GM23338 (cell line): Measurements from ENCODE around the gene SLC39A7. TPM values are rescaled to one million over a fixed set of nuclear protein-coding genes. Genes with fewer than 3 reads are reported as not detected.

ENCODE experiments used
- ATAC-seq: fragments of 200-7000 bp; cut with Tn5 transposase; 3 replicates; pipeline ENCODE4 v1.9.1; 2020
- DNase-seq: peaks from one replicate; pipeline ENCODE4 v3.0.0-alpha.2; 2015; ENCODE audit warnings: low spot score
- H2AFZ ChIP-seq: fragments of 200-600 bp; sonication (generic); 2 replicates; pipeline ENCODE4 v1.8.0; 2016; ENCODE audit warnings: antibody characterized with exemption, mild to moderate bottlenecking, moderate library complexity
- H3F3A ChIP-seq: fragments of 200-600 bp; sonication (generic); replicated peaks from 2 replicates; pipeline ENCODE4 v1.8.0; 2017; ENCODE audit warnings: antibody characterized with exemption, mixed run types, low read depth
- H3K27ac ChIP-seq: fragments of 200-600 bp; sonication (generic); 2 replicates; pipeline ENCODE4 v1.6.1; 2016; ENCODE audit warnings: low read depth
- H3K27me3 ChIP-seq: fragments of 200-600 bp; sonication (generic); 2 replicates; pipeline ENCODE4 v1.8.0; 2016; ENCODE audit warnings: mild to moderate bottlenecking, mixed run types, moderate library complexity; ENCODE audit not compliant: insufficient read depth
- H3K36me3 ChIP-seq: fragments of 200-600 bp; sonication (generic); 2 replicates; pipeline ENCODE4 v1.8.0; 2016; ENCODE audit warnings: mild to moderate bottlenecking; ENCODE audit not compliant: insufficient read depth
- H3K4me1 ChIP-seq: fragments of 200-600 bp; sonication (generic); 2 replicates; pipeline ENCODE4 v1.8.0; 2016; ENCODE audit warnings: mild to moderate bottlenecking, moderate library complexity; ENCODE audit not compliant: insufficient read depth
- H3K4me2 ChIP-seq: fragments of 200-600 bp; sonication (generic); 2 replicates; pipeline ENCODE4 v1.7.1; 2017; ENCODE audit warnings: mixed run types
- H3K4me3 ChIP-seq: fragments of 200-600 bp; sonication (generic); 2 replicates; pipeline ENCODE4 v1.6.1; 2016; ENCODE audit warnings: mixed run types
- H3K79me2 ChIP-seq: fragments of 200-600 bp; sonication (generic); replicated peaks from 2 replicates; pipeline ENCODE4 v1.8.0; 2017; ENCODE audit warnings: mild to moderate bottlenecking; ENCODE audit not compliant: insufficient read depth
- H3K9me2 ChIP-seq: fragments of 200-600 bp; sonication (generic); 2 replicates; pipeline ENCODE4 v1.8.0; 2017; ENCODE audit not compliant: insufficient read depth
- H4K20me1 ChIP-seq: fragments of 200-600 bp; sonication (generic); replicated peaks from 2 replicates; pipeline ENCODE4 v1.8.0; 2017; ENCODE audit warnings: mild to moderate bottlenecking; ENCODE audit not compliant: insufficient read depth
- H3K27ac Mint-ChIP-seq: 2 replicates; pipeline ENCODE4 v1.8.0; 2020; ENCODE audit warnings: inconsistent platforms, mild to moderate bottlenecking, moderate library complexity, mixed read lengths
- H3K27me3 Mint-ChIP-seq: 3 replicates; pipeline ENCODE4 v1.8.0; 2022; ENCODE audit warnings: low read depth, mild to moderate bottlenecking, moderate library complexity, mixed read lengths, inconsistent platforms; ENCODE audit not compliant: insufficient read depth, poor library complexity
- H3K36me3 Mint-ChIP-seq: 3 replicates; pipeline ENCODE4 v1.8.0; 2021; ENCODE audit warnings: low read depth, mild to moderate bottlenecking, inconsistent platforms, moderate library complexity, mixed read lengths
- H3K4me1 Mint-ChIP-seq: 3 replicates; pipeline ENCODE4 v1.8.0; 2020; ENCODE audit warnings: mild to moderate bottlenecking, inconsistent platforms, mixed read lengths
- H3K4me3 Mint-ChIP-seq: 3 replicates; pipeline ENCODE4 v1.8.0; 2021; ENCODE audit warnings: moderate library complexity, mild to moderate bottlenecking, inconsistent platforms, mixed read lengths
- H3K9me3 Mint-ChIP-seq: 3 replicates; pipeline ENCODE4 v1.8.0; 2020; ENCODE audit warnings: moderate library complexity, mild to moderate bottlenecking, inconsistent platforms, mixed read lengths
- CREB1 ChIP-seq: fragments of 250-450 bp; sonication (Bioruptor Pico); IDR thresholded peaks from 2 replicates; pipeline ENCODE4 v1.5.0; 2020; ENCODE audit warnings: low read depth, mild to moderate bottlenecking, moderate library complexity
- CTCF ChIP-seq, 2 experiments: fragments of 200-600 bp in 1 of 2; sonication (generic) in 1 of 2; conservative IDR thresholded peaks; 2 replicates each; pipeline versions ENCODE4 v1.5.1 to v1.6.1; 2016 to 2017; ENCODE audit warnings: antibody characterized with exemption in 2 of 2, low read depth in 2 of 2, mild to moderate bottlenecking in 2 of 2, moderate library complexity in 1 of 2
- EZH2phosphoT487 ChIP-seq: fragments of 200-600 bp; sonication (generic); IDR thresholded peaks from one replicate; pipeline ENCODE4 v1.8.1; 2018; ENCODE audit warnings: antibody characterized with exemption; ENCODE audit not compliant: unreplicated experiment
- JUNB ChIP-seq: IDR thresholded peaks from one replicate; pipeline ENCODE4 v1.6.1; 2016; ENCODE audit warnings: antibody characterized with exemption; ENCODE audit not compliant: unreplicated experiment
- NANOG ChIP-seq: IDR thresholded peaks from 2 replicates; pipeline ENCODE4 v1.6.1; 2016; ENCODE audit warnings: antibody characterized with exemption, borderline replicate concordance
- POLR2AphosphoS5 ChIP-seq: IDR thresholded peaks from 2 replicates; pipeline ENCODE4 v1.6.1; 2016; ENCODE audit warnings: antibody characterized with exemption, low read depth
- STAT1 ChIP-seq: IDR thresholded peaks from one replicate; pipeline ENCODE4 v1.6.1; 2016; ENCODE audit warnings: antibody characterized with exemption; ENCODE audit not compliant: unreplicated experiment
- ZNF114 ChIP-seq: fragments of 250-450 bp; sonication (Bioruptor Pico); IDR thresholded peaks from 2 replicates; pipeline ENCODE4 v1.5.0; 2020; ENCODE audit warnings: mild to moderate bottlenecking, moderate library complexity
- ZNF331 ChIP-seq: fragments of 250-450 bp; sonication (Bioruptor Pico); IDR thresholded peaks from 2 replicates; pipeline ENCODE4 v1.5.0; 2020; ENCODE audit warnings: low read depth, mild to moderate bottlenecking, moderate library complexity
- ZNF462 ChIP-seq: fragments of 250-450 bp; sonication (Bioruptor Pico); IDR thresholded peaks from 2 replicates; pipeline ENCODE4 v1.5.0; 2020; ENCODE audit warnings: mild to moderate bottlenecking, moderate library complexity
- polyA plus RNA-seq: library from polyadenylated mRNA; unstranded; fragments of >200 nt; fragmentation: Nextera tagmentation; extraction: Ambion mirVana; gene quantifications from 2 replicates; pipeline ENCODE4 v1.2.1, GENCODE V29; 2016
- total RNA-seq: library from RNA; depleted of rRNA; stranded (reverse); fragments of >200 nt; shearing (Covaris generic); gene quantifications from 2 replicates; pipeline ENCODE4 v1.2.3, GENCODE V29; 2014
- TF ChIP-seq, protein P1 (sequence below): IDR thresholded peaks from one replicate; pipeline ENCODE4 v1.6.1; 2018; ENCODE audit warnings: antibody characterized with exemption; ENCODE audit not compliant: unreplicated experiment
- TF ChIP-seq, protein P2 (sequence below): IDR thresholded peaks from 2 replicates; pipeline ENCODE4 v1.6.1; 2016; ENCODE audit warnings: antibody characterized with exemption

Gene SLC39A7
- total and polyA plus RNA-seq, 2 experiments from 2014 or later = 9.0 to 75.9 TPM

DNA sequence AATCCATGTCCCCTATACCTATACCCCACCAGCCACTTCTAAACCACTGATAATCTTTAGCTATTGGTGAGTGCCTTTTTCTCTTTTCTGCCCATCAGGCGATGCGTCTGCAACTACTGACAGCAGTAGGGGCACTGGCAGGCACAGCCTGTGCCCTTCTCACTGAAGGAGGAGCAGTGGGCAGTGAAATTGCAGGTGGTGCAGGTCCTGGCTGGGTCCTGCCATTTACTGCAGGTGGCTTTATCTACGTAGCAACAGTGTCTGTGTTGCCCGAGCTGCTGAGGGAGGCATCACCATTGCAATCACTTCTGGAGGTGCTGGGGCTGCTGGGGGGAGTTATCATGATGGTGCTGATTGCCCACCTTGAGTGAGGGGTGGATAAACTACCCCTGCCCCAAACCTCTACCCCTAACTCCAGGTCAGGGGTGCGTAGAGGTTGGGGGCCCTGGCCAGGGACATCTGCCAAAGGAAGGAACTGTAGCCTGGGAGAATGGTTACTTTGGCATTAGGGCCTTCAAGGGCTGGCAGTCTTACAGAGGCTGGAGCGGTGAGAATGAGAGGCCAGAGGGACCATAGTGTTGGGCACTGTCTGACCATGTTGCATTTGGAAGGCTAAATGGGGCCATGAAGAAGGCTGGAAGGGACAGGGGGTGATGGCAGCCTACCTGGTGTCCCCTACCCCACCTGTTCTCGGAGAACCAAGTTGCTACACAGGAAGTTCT is 2.9 kb downstream of the SLC39A7 start (continued):
- no peak for TF ChIP-seq ZNF462 (CRISPR knock-in tag)
- no peak for TF ChIP-seq CREB1 (CRISPR knock-in tag)
- no peak for TF ChIP-seq POLR2AphosphoS5
- TF ChIP-seq NANOG = no peak
- TF ChIP-seq ZNF114 (CRISPR knock-in tag) = no peak

- H3K4me3 ChIP-seq = peak overlapping the region; percentile 98
- H3K4me1 ChIP-seq = peaks cover 33% of the 10 kb centered on the region
- peaks cover 11% of the 10 kb centered on the region; the same call in 1 of the 2 replicates for H3K36me3 ChIP-seq
- Mint-ChIP-seq H3K27ac (peak overlapping the region; percentile 70; the same call in 1 of the 2 replicates), H3K36me3 (peaks cover 30% of the 10 kb centered on the region), H3K4me3 (peak overlapping the region; percentile 84), H3K4me1 (peaks cover 60% of the 10 kb centered on the region), H3K27me3 (peaks cover 39% of the 10 kb centered on the region), H3K9me3 (no peaks in the 10 kb centered on the region; the same call in 1 of the 3 replicates)
- H3K4me2 ChIP-seq = peak overlapping the region; percentile 96
- no peak overlapping the region for H3K27ac ChIP-seq
- no peak for ATAC-seq
- peaks cover 18% of the 10 kb centered on the region for H4K20me1 ChIP-seq
- peaks cover 35% of the 10 kb centered on the region for H3K27me3 ChIP-seq
- peaks cover 25% of the 10 kb centered on the region for H3K79me2 ChIP-seq
- H2AFZ ChIP-seq = no peak overlapping the region
- H3F3A ChIP-seq = peaks cover 31% of the 10 kb centered on the region
- H3K9me2 ChIP-seq = no peaks in the 10 kb centered on the region
- no peak for DNase-seq
- TF ChIP-seq ZNF114 (CRISPR knock-in tag) = no peak
- TF ChIP-seq ZNF331 (CRISPR knock-in tag) = no peak
- TF ChIP-seq EZH2phosphoT487 = no peak
- no peak for TF ChIP-seq CTCF (conservative IDR thresholded peaks at IDR 0.05; ENCODE audit: low read depth in 2 of 2)
- TF ChIP-seq, protein P1, sequence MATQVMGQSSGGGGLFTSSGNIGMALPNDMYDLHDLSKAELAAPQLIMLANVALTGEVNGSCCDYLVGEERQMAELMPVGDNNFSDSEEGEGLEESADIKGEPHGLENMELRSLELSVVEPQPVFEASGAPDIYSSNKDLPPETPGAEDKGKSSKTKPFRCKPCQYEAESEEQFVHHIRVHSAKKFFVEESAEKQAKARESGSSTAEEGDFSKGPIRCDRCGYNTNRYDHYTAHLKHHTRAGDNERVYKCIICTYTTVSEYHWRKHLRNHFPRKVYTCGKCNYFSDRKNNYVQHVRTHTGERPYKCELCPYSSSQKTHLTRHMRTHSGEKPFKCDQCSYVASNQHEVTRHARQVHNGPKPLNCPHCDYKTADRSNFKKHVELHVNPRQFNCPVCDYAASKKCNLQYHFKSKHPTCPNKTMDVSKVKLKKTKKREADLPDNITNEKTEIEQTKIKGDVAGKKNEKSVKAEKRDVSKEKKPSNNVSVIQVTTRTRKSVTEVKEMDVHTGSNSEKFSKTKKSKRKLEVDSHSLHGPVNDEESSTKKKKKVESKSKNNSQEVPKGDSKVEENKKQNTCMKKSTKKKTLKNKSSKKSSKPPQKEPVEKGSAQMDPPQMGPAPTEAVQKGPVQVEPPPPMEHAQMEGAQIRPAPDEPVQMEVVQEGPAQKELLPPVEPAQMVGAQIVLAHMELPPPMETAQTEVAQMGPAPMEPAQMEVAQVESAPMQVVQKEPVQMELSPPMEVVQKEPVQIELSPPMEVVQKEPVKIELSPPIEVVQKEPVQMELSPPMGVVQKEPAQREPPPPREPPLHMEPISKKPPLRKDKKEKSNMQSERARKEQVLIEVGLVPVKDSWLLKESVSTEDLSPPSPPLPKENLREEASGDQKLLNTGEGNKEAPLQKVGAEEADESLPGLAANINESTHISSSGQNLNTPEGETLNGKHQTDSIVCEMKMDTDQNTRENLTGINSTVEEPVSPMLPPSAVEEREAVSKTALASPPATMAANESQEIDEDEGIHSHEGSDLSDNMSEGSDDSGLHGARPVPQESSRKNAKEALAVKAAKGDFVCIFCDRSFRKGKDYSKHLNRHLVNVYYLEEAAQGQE = no peak
- TF ChIP-seq, protein P2, sequence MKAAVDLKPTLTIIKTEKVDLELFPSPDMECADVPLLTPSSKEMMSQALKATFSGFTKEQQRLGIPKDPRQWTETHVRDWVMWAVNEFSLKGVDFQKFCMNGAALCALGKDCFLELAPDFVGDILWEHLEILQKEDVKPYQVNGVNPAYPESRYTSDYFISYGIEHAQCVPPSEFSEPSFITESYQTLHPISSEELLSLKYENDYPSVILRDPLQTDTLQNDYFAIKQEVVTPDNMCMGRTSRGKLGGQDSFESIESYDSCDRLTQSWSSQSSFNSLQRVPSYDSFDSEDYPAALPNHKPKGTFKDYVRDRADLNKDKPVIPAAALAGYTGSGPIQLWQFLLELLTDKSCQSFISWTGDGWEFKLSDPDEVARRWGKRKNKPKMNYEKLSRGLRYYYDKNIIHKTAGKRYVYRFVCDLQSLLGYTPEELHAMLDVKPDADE = no peak
- TF ChIP-seq NANOG = no peak
- no peak for TF ChIP-seq CREB1 (CRISPR knock-in tag)
- no peak for TF ChIP-seq STAT1
- TF ChIP-seq POLR2AphosphoS5 = no peak
- no peak for TF ChIP-seq JUNB
Measured at GRCh38 chr6:33204165-33204414, 3.4 kb downstream of the SLC39A7 start.
